HEK293 (cell line): ENCODE results near the gene TMEM151A.
A peak's percentile ranks its signal among the peaks of the same experiment; 100 is the strongest.

ENCODE experiments used
- CTCF ChIA-PET: fragments of 350-600 bp; formaldehyde crosslinking; extraction: SDS; loops from one replicate; lab custom pipeline; 2021; ENCODE audit warnings: antibody characterized with exemption; lab: Yijun Ruan, JAX
- POLR2A ChIA-PET: fragments of 300-600 bp; formaldehyde crosslinking; extraction: SDS; loops from one replicate; lab custom pipeline; 2020; ENCODE audit warnings: antibody characterized with exemption, inconsistent platforms; lab: Yijun Ruan, JAX
- H3K27ac ChIP-seq: fragments of 200-500 bp; sonication (Bioruptor generic); 2 replicates; pipeline ENCODE4 v1.5.1; 2014; ENCODE audit warnings: low read depth, low read length, control low read depth, inconsistent platforms; ENCODE audit errors: extremely low read depth
- H3K36me3 ChIP-seq, 2 experiments: fragments of 200-500 bp in 1 of 2; sonication (Bioruptor generic) in 1 of 2; 1 replicate in 1 of 2; 2 replicates in 1 of 2; pipeline ENCODE4 v1.5.1; 2014 to 2017; ENCODE audit warnings: inconsistent platforms in 2 of 2, low read length in 2 of 2; ENCODE audit not compliant: control insufficient read depth in 2 of 2, insufficient read depth in 1 of 2
- H3K4me1 ChIP-seq: fragments of 200-500 bp; sonication (Bioruptor generic); 2 replicates; pipeline ENCODE4 v1.5.1; 2014; ENCODE audit warnings: mild to moderate bottlenecking, low read length, inconsistent platforms; ENCODE audit not compliant: control insufficient read depth, insufficient read depth
- H3K4me3 ChIP-seq: 2 replicates; pipeline ENCODE4 v1.5.1; 2011; ENCODE audit warnings: low read depth, mild to moderate bottlenecking, control low read depth, low read length, moderate library complexity
- H3K9me3 ChIP-seq: fragments of 200-500 bp; sonication (Bioruptor generic); 2 replicates; pipeline ENCODE4 v1.5.1; 2014; ENCODE audit warnings: low read depth, low read length, inconsistent platforms; ENCODE audit not compliant: control insufficient read depth, insufficient read depth
- FEZF1 ChIP-seq: fragments of 450-650 bp; formaldehyde crosslinking; IDR thresholded peaks from 2 replicates; pipeline ENCODE4 v1.5.1; 2016; ENCODE audit warnings: missing biosample characterization, missing genetic modification characterization
- PATZ1 ChIP-seq: fragments of 450-650 bp; formaldehyde crosslinking; IDR thresholded peaks from 2 replicates; pipeline ENCODE4 v1.5.1; 2016; ENCODE audit warnings: missing biosample characterization, missing genetic modification characterization
- PRDM10 ChIP-seq: fragments of 450-650 bp; formaldehyde crosslinking; IDR thresholded peaks from 2 replicates; pipeline ENCODE4 v1.5.1; 2016; ENCODE audit warnings: missing biosample characterization, missing genetic modification characterization
- ZBTB17 ChIP-seq: fragments of 450-650 bp; formaldehyde crosslinking; IDR thresholded peaks from 2 replicates; pipeline ENCODE4 v1.5.1; 2016; ENCODE audit warnings: missing biosample characterization, missing genetic modification characterization
- ZBTB8A ChIP-seq: fragments of 450-650 bp; formaldehyde crosslinking; IDR thresholded peaks from 2 replicates; pipeline ENCODE4 v1.5.1; 2016; ENCODE audit warnings: missing biosample characterization, missing genetic modification characterization
- ZFHX2 ChIP-seq: fragments of 450-650 bp; formaldehyde crosslinking; conservative IDR thresholded peaks from 2 replicates; pipeline ENCODE4 v1.5.1; 2016; ENCODE audit warnings: missing biosample characterization, missing genetic modification characterization
- ZNF311 ChIP-seq: fragments of 450-650 bp; formaldehyde crosslinking; IDR thresholded peaks from 2 replicates; pipeline ENCODE4 v1.5.1; 2017; ENCODE audit warnings: missing biosample characterization, missing genetic modification characterization, borderline replicate concordance
- ZNF426 ChIP-seq: fragments of 450-650 bp; formaldehyde crosslinking; IDR thresholded peaks from 2 replicates; pipeline ENCODE4 v1.5.1; 2017; ENCODE audit warnings: missing biosample characterization, missing genetic modification characterization, mild to moderate bottlenecking, inconsistent platforms, moderate library complexity
- ZNF548 ChIP-seq: fragments of 450-650 bp; formaldehyde crosslinking; IDR thresholded peaks from 2 replicates; pipeline ENCODE4 v1.5.1; 2016; ENCODE audit warnings: missing biosample characterization, missing genetic modification characterization
- TF ChIP-seq, protein P1 (sequence below): fragments of 450-650 bp; formaldehyde crosslinking; IDR thresholded peaks from 2 replicates; pipeline ENCODE4 v1.5.1; 2016; ENCODE audit warnings: missing biosample characterization, missing genetic modification characterization

TMEM151A gene

DNA sequence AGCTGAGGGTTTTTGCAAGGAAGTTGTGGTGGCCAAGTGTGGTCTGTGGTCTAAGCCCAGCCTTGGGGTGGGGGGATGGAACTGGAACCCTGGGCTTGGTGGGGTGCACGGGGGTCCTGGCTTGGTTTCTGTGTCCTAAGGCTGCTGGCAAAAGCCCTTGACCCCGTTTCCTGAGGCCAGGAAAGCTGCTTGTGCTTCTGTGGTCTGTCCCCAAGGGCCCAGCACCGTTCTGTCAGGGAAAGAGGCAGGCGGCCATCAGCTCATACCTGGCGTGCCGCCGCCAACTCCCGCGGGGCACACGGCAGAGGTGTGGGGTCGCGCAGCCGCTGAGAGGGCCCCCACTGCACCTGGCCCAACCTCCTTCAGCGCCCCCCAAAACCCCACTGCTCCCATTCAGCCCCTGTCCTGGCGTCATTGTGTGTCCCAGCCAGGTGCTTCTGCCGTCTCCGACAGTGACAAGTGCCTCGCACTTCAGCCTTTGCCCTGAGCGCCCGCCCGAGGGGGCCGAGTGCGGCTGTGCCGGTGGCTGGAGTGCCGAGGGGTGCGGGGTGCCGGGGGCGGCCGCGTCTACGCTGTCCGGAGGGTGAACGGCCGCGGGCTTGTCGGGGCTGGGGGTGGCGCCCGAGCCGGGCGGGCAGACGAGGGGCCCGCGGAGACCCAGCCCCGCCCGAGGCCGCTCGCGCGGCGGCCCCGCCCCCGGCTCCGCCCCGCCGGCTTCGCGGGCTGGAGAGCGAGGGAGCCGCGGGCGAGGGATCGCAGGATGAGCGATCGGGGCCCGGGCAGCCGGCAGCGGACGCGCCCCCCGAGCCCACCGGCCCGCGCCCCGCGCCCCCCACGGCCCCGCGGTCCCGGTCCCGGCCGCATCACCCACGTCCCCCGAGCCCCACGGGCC lies 14.0 kb upstream of the TMEM151A start, which contains the start of gene CNIH2 (continued):
- peak; percentile 64 for TF ChIP-seq ZBTB8A (tag by site-specific recombination)

DNA sequence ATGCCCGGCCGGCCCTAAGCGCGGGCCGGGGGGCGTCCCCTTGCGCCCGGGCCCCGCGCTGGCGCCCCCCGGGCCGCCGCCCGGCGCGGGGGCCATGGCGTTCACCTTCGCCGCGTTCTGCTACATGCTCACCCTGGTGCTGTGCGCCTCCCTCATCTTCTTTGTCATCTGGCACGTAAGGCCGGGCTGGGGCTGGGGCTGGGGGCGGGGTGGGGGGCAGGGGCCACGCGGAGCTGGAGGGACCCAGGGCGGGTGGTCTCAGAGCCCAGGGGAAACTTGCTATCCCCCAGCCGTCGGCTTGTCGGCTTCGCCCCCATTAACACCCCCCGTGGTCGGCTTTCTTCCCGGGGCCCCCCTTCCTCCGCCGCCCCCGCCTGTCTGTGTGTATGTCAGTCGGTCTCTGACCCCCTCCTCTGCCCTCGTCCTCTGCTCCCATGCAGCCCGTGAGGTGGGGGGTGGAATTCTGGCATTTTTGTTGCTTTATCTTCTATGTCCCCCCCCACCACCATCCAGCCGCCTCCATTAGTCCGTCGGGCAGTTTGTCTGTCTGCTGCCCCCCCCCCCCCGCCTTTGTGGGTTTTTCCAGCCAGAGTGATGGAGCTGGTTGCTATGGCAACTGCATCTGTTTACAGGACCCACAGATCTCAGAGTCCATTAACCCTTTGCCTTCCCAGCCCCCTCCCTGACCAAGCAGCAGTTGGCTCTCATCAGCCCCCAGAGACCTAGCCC lies 13.2 kb upstream of the TMEM151A start:
- H3K27ac ChIP-seq: no peak overlapping the region
- H3K9me3 ChIP-seq: no peaks in the 10 kb centered on the region
- no peaks in the 10 kb centered on the region for H3K4me1 ChIP-seq
- POLR2A ChIA-PET: interaction anchor here (0.5 to 0.8 kb wide), 4 partner anchors 10 to 66 kb away, joined by 3 to 6 read pairs (median 6); partner anchors contain the start of genes RAB1B and YIF1A
- CTCF ChIA-PET: interaction anchor here (0.6 to 1.0 kb wide), 2 partner anchors 9 to 10 kb away, joined by 3 to 5 read pairs; partner anchors contain the start of gene RAB1B
- peaks cover 0 to 34% of the 10 kb centered on the region in 2 experiments; a peak in 1 of 3 replicates for H3K36me3 ChIP-seq
- no peak for TF ChIP-seq ZNF548
- TF ChIP-seq, protein P1, sequence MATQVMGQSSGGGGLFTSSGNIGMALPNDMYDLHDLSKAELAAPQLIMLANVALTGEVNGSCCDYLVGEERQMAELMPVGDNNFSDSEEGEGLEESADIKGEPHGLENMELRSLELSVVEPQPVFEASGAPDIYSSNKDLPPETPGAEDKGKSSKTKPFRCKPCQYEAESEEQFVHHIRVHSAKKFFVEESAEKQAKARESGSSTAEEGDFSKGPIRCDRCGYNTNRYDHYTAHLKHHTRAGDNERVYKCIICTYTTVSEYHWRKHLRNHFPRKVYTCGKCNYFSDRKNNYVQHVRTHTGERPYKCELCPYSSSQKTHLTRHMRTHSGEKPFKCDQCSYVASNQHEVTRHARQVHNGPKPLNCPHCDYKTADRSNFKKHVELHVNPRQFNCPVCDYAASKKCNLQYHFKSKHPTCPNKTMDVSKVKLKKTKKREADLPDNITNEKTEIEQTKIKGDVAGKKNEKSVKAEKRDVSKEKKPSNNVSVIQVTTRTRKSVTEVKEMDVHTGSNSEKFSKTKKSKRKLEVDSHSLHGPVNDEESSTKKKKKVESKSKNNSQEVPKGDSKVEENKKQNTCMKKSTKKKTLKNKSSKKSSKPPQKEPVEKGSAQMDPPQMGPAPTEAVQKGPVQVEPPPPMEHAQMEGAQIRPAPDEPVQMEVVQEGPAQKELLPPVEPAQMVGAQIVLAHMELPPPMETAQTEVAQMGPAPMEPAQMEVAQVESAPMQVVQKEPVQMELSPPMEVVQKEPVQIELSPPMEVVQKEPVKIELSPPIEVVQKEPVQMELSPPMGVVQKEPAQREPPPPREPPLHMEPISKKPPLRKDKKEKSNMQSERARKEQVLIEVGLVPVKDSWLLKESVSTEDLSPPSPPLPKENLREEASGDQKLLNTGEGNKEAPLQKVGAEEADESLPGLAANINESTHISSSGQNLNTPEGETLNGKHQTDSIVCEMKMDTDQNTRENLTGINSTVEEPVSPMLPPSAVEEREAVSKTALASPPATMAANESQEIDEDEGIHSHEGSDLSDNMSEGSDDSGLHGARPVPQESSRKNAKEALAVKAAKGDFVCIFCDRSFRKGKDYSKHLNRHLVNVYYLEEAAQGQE (tag by site-specific recombination): no peak
- 0 out of 2 replicates have a peak, but pooled peaks have one; percentile 65 for TF ChIP-seq PATZ1 (tag by site-specific recombination)
- 0 out of 2 replicates have a peak, but pooled peaks have one; percentile 21 for TF ChIP-seq ZFHX2
- peak overlapping the region; percentile 27 for H3K4me3 ChIP-seq

DNA sequence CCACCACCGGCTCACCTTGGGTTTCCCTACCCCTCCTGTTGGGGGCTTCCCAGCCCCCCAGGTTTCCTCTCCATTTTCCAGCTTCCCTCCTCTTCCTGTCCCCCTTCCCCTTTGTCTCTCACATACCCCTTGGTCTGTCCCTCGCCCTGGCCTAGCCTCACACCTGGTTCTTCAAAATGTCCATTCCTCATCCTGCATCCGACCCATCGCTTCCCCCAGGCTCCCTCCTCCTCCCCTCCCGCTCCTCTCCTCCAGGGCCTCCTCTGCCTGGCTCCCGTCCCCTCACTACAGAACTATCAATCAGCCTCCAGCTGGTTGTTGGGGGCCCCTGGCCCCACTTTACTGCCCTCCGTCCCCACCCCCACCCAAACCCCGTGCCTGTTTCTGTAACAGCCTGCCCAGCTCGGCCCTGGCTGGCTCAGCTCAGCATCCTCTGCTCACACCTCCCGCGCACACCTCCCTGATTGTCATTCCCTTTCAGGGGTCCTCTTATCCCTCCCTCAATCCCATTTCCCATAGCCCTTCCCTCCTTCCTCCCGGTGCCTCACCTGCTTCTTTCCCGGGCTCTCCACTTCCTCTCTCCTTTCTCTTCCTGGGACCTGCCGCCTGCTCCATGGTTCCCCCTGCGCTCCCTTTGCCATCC lies 12.5 kb upstream of the TMEM151A start:
- CTCF ChIA-PET: interaction anchor here (0.6 to 1.0 kb wide), 2 partner anchors 9 to 11 kb away, joined by 3 to 5 read pairs; partner anchors contain the start of gene RAB1B
- POLR2A ChIA-PET: interaction anchor here (0.5 to 1.7 kb wide), 6 partner anchors 10 to 65 kb away, joined by 3 to 12 read pairs (median 6); partner anchors contain the start of genes RAB1B and YIF1A
- Histone ChIP-seq H3K4me3 (no peak overlapping the region), H3K4me1 (no peaks in the 10 kb centered on the region), H3K27ac (no peak overlapping the region), H3K36me3 (peaks cover 0 to 28% of the 10 kb centered on the region in 2 experiments; a peak in 1 of 3 replicates), H3K9me3 (no peaks in the 10 kb centered on the region)
- TF ChIP-seq PRDM10 (tag by site-specific recombination) (peak; percentile 46; the same call in 1 of the 2 replicates), FEZF1 (tag by site-specific recombination) (no peak), ZBTB17 (tag by site-specific recombination) (peak; percentile 17; the same call in 1 of the 2 replicates), ZNF426 (tag by site-specific recombination) (no peak), ZNF311 (no peak)
